Measurements from ENCODE around the gene ANTXR1.

Gene ANTXR1

DNA sequence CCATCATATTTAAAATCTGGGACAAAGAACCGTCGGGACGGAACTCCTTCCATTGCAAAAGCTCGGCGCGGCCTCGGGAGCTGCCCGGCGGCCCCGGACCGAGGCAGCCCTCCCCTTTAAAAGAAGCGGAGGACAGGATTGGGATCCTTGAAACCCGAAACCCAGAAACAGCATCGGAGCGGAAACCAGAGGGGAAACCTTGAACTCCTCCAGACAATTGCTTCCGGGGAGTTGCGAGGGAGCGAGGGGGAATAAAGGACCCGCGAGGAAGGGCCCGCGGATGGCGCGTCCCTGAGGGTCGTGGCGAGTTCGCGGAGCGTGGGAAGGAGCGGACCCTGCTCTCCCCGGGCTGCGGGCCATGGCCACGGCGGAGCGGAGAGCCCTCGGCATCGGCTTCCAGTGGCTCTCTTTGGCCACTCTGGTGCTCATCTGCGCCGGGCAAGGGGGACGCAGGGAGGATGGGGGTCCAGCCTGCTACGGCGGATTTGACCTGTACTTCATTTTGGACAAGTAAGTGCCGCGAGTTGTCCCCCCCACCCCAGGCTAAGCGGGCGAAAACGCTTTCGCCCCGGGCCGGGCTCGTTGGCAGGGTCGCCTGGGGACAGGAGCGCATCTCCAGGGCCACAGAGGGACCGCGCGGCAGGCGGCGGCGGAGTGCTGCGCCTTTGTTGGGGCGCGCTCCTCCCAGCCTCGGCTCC lies at the start of gene ANTXR1:
Gene ANTXR1, plus strand, starts transcription at position 38 of the 698 bp plus-strand sequence. Its CDS starts 321 bp downstream, at position 359.
- DNase-seq: no peak

- no peak for DNase-seq
Observed at GRCh38 chr2:68964282-68964681, 48.7 kb upstream of the ANTXR1 start.

GRCh38 chr2:68968221-68968620 lies 44.8 kb upstream of the ANTXR1 start:
- no peak for DNase-seq

DNA sequence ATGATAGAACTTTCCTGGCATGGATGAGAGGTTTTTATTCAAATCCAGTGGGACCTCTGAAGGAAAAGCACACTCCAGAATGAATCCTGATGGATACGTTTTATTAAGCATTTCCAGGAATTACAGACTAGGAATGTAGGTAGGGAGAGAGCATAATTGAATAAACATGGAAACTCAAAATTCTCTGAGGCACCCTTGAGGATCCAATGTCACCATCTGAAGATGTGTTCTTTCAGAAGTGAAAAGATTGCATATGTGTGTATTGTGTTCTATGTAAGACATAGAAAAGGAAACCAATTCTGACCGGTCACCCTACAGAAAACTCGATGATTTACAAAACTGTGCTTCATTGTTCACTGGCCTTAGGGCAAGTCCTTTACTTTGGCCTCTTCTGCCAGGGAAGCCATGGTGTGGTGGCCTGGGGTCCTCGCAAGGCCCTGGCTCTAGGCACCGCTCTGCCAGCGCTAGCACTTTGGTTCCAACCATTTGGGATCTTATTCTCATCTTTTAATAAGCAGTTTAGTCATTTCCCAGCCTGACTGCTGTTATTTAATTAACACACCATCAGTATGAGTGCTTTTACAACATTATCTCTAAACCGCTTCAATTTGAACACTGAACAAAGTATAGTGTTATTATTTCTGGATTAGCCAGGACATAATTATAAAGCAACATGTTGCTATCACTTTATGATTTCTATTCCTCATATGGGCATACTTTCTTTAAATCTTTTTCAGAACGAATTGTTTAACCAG lies 43.1 kb upstream of the ANTXR1 start:
- no peak for DNase-seq

GRCh38 chr2:68970566-68971265 lies 42.3 kb upstream of the ANTXR1 start:
- no peak for DNase-seq

- no peak for DNase-seq
Observed at GRCh38 chr2:68971591-68972231, 41.3 kb upstream of the ANTXR1 start.

DNA sequence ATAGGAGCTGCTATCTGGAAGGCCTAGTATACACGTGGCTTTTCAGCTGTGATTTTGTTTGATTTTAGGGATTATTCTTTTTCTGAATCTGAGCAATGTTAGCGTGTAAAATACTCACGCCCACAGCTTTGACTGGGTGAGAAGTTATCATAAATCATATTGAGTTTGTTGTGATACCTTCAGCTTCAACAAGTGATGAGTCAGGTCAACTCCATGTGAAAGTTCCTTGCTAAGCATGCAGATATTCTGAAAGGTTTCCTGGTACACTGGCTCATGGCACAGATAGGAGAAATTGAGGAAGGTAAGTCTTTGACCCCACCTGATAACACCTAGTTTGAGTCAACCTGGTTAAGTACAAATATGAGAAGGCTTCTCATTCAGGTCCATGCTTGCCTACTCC lies 38.7 kb upstream of the ANTXR1 start, which contains the start of gene GKN1:
Gene GKN1, plus strand, starts transcription at position 386 of the 400 bp plus-strand sequence. CDS start 42 bp downstream, outside the sequence.
- DNase-seq: no peak

DNA sequence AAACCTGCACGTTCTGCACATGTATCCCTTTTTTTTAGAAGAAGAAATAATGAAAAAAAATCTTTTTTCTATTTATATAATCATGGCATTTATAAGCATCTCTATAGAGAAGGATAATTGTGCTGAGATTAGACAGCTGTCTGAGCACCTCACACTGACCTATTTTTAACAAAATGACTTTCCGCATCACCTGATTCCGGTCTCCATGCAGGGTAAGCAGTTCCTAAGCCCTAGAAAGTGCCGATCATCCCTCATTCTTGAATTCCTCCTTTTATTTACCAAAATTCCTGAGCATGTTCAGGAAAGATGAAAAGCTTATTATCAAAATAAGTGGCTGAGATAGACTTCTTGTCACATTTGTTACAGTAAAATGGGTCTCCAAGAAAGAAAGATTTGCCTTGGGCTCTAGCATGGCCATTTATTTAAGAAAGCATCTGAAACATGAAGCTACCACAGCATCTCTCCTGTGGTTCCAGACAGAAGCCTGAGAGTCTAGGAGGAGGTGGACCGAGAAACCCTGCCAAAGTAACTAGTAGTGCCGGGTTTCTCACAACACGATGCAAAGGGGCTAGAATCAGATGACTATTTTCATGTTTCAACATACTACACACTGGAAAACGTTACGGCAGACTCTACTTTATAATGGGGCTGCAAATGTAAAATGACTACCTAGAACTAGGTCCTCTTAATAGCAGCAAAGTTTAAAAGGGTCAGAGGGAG lies 37.9 kb upstream of the ANTXR1 start:
- no peak for DNase-seq

- no peak for DNase-seq
Observed at GRCh38 chr2:68975844-68976243, 37.1 kb upstream of the ANTXR1 start.

GRCh38 chr2:68977453-68977852 lies 35.5 kb upstream of the ANTXR1 start:
- no peak for DNase-seq

DNA sequence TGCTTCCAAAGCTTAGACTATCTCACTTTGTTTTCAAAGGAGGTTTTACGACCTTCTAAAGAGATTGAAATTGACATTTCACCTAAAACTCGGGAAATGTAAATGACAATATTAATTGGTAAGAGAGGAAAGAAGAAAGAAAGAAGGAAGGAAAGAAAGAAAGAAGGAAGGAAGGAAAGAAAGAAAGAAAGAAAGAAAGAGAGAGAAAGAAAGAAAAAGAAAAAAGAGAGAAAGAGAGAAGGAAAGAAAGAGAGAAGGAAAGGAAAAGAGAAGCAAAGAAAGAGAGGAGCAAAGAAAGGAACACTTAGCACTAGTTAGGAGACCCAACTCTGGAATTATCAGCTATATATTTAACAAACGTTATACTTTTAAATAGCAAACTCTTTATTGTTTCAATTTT lies 34.9 kb upstream of the ANTXR1 start:
- no peak for DNase-seq

DNA sequence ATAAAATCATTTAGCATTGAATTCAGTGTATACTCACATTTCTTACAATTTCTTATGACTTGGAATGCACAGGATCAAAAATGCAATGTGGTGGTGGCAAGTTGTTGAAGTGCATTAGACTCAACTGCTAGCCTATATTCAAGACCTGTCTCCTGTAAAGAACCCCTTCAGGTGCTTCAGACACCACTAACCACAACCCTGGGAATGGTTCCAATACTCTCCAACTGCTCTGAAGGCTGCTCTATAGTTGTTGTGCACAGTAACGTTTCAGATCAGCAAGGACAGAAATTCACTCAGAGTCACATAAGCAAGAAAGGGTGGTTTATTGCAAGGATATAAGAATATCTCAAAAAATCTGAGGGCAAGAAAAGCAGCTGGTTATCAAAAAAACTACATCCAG lies 32.0 kb upstream of the ANTXR1 start:
- no peak for DNase-seq

- DNase-seq: no peak
Observed at GRCh38 chr2:68987021-68987503, 25.9 kb upstream of the ANTXR1 start.

DNA sequence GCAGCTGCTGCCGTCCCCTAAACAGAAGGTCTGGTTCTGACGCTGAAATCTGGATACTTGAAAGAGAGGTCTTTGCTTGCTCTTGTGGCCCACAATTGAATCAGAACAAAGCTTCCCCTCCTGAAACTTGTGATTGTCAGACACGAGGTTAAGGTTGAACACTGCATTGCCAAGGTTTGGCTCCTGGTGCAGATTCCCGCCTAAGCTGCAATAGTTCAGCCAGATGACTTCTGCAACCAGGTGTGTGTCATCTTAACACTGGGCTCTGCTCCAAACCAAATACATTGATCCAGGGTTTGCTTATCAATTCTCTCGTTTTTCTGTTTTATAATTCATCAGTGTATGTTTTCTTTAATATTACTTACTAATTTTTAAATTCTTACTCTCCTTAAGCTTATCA lies 23.9 kb upstream of the ANTXR1 start:
- no peak for DNase-seq

GRCh38 chr2:68992341-68992740 lies 20.6 kb upstream of the ANTXR1 start:
- no peak for DNase-seq

- DNase-seq: no peak
Observed at GRCh38 chr2:68992933-68993332, 20.0 kb upstream of the ANTXR1 start.

- DNase-seq: no peak
Observed at GRCh38 chr2:68993660-68994059, 19.3 kb upstream of the ANTXR1 start.

DNA sequence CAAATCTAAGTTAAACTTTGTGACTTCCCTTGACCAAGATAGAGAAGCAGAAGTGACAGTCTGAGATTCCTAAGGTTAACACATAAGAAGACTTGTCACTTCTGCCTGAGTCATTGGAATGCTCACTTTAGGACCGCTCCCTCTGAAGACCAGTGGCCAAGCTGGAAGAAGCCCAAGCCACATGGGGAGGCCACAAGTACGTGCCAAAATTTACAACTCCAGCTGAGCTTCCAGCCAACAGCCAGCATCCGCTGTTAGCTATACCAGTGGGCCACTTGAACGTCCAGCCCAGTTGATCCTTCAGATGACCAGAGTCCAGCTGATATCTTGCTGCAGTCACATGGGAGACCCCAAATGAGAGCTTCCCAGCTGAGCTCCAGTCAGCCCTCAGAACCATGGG lies 18.1 kb upstream of the ANTXR1 start:
- no peak for DNase-seq

GRCh38 chr2:68995916-68996315 lies 17.1 kb upstream of the ANTXR1 start:
- DNase-seq: no peak

- DNase-seq: no peak
Observed at GRCh38 chr2:68997401-68997800, 15.6 kb upstream of the ANTXR1 start.

DNA sequence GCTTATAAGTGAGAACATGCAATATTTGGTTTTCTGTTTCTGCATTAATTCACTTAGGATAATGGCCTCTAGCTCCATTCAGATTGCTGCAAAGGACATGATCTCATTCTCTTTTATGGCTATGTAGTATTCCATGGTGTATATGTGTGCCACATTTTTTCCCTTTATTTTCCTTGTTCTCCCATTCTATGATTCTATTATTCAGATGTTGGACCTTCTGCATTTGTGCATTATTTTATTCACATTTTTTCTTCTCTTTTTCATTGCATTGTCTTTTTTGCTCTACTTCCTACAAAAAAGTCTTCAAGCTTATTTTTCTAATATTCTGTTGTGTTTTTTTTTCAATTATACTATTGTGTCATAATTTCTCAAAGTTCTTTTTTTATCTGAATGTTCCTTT lies 11.1 kb upstream of the ANTXR1 start:
- DNase-seq: no peak

DNA sequence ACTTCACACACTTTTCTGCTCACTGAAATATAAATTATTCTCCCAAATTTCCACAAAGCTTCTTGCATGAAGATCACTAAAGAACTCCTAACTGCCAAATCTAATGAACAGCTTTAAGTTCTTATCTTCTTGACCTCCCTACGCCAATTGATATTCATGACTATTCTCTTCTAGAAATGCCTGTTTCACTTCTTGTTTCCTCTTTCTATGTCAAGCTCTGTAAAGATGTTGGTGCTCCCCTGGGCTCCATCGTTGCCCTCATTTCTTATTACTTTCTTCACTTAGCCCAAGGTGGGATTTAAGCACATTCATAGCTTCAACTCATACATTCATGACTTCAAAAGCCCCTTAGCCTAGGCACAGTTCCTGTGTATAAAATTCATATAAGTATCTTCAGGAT lies 9.2 kb upstream of the ANTXR1 start:
- DNase-seq: no peak
